ENCODE measurements around the gene SUMF2. TPM values are rescaled to one million over a fixed set of nuclear protein-coding genes. Genes with fewer than 3 reads are reported as not detected.
A peak's percentile ranks its signal among the peaks of the same experiment; 100 is the strongest.

SUMF2 gene
- total and polyA plus RNA-seq, 2 of the 4 experiments (the other 2 are of a cell fraction), result 86.2 to 97.3 TPM

DNA sequence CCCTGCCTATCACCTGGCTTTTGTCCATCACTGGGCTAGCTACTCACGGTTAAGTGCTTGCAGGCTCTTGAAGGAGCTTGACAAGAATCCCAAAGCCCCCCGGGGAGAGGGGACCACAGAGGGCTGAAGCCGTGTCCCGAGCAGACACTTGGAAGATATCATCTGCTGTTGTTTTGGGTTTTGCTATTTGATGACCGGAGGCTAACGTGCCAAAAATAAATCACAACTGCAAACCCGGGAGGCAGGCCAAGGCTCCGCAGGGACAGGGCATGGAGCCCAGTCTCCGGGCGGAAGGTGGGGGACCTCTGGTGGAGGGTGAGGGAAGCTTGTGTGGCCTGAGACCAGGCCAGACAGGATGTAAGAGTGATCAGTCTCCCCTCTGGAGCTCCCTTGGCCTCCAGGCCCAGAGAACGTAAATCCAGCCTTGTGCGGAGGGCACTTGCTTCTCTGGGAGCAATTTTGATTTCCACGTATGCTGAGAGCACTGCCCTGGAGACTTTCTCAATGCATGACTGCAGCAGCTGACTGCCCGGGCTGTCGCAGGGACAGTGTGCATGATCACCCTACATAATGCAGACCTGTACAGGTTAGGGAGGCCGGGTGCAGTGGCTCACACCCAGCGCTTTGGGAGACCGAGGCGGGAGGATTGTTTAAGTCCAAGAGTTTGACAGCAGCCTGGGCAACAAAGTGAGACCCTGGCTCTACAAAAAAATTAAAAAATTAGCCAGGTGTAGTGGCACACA, 28.9 kb downstream of the SUMF2 start, which contains the start of gene PHKG1:
Gene PHKG1 (minus strand): TSS at position 164 of the 743 bp plus-strand sequence. CDS start 4,011 bp downstream, outside the sequence.
- Histone ChIP-seq H4K5ac (ENCODE audit: low read depth, low read length) (no peak within 1 kb of the TSS), H3K36me3 (ENCODE audit: control insufficient read depth, insufficient read depth, low read length) (peaks cover 3% of the 10 kb centered on the region), H2BK20ac (ENCODE audit: low read depth, low read length) (no peak within 1 kb of the TSS), H3K9me1 (ENCODE audit: insufficient read depth, low read length) (no peaks in the 10 kb centered on the region; the same call in 1 of the 2 replicates), H3K4me2 (ENCODE audit: low read depth, low read length) (peak within 1 kb of the TSS; percentile 29), H2AK5ac (ENCODE audit: low read depth, low read length) (no peak within 1 kb of the TSS; the same call in 1 of the 2 replicates), H3K56ac (ENCODE audit: extremely low read depth, insufficient read depth, low read length) (no peak within 1 kb of the TSS), H2BK15ac (ENCODE audit: low read depth, low read length) (no peak within 1 kb of the TSS), H3K23ac (ENCODE audit: low read depth, low read length) (no peak within 1 kb of the TSS), H2BK120ac (ENCODE audit: low read depth, low read length) (no peak within 1 kb of the TSS), H3K9ac (ENCODE audit: low read depth, low read length) (peak within 1 kb of the TSS; percentile 27; the same call in 1 of the 2 replicates), H3K27ac (ENCODE audit: insufficient read depth, low read length) (peak within 1 kb of the TSS; percentile 15; the same call in 1 of the 2 replicates), H2BK5ac (ENCODE audit: low read depth, low read length, poor library complexity, severe bottlenecking) (no peak within 1 kb of the TSS), H3K4ac (ENCODE audit: low read depth, low read length) (no peak within 1 kb of the TSS), H3K4me1 (ENCODE audit: control insufficient read depth, insufficient read depth, low read length) (peaks cover 9% of the 10 kb centered on the region), H3K79me1 (ENCODE audit: low read depth in 1 of 2, low read length in 2 of 2) (0 out of 4 replicates have a peak, but pooled peaks cover 0 to 4% of the 10 kb centered on the region in 2 experiments), H3K9me3 (ENCODE audit: control insufficient read depth, insufficient read depth, low read length) (no peaks in the 10 kb centered on the region), H3K27me3 (ENCODE audit: control insufficient read depth, insufficient read depth, low read length) (no peaks in the 10 kb centered on the region), H3K18ac (ENCODE audit: low read depth, low read length) (no peak within 1 kb of the TSS), H2AK9ac (replicated peaks; ENCODE audit: low read depth, low read length, poor library complexity) (peak within 1 kb of the TSS; percentile 33), H3K14ac (replicated peaks; ENCODE audit: low read depth, low read length) (0 out of 2 replicates have a peak within 1 kb of the TSS, but pooled peaks have one; percentile 29), H4K20me1 (ENCODE audit: insufficient read depth, low read length) (peaks cover 7% of the 10 kb centered on the region; the same call in 1 of the 2 replicates), H4K91ac (ENCODE audit: insufficient read depth, low read depth, low read length) (no peak within 1 kb of the TSS), H2AFZ (replicated peaks; ENCODE audit: low read length, poor library complexity) (peak within 1 kb of the TSS; percentile 70), H3K4me3 (ENCODE audit: insufficient read depth, low read depth, low read length) (no peak within 1 kb of the TSS), H4K8ac (ENCODE audit: low read depth in 2 of 2, low read length in 2 of 2) (peak within 1 kb of the TSS in 1 of 2 experiments; percentile 36; a peak in 1 of 4 replicates)
- CTCF ChIA-PET, result interaction anchor here (1.0 to 2.1 kb wide), 3 partner anchors 9 to 14 kb away, joined by 3 to 6 read pairs (median 4); partner anchors contain the start of gene CHCHD2
- TF ChIP-seq MAFK (IDR thresholded peaks at IDR 0.05; ENCODE audit: low read depth, low read length) (no peak), MXI1 (IDR thresholded peaks at IDR 0.05; ENCODE audit: borderline replicate concordance, low read depth, low read length) (no peak), RCOR1 (IDR thresholded peaks at IDR 0.05; ENCODE audit: insufficient replicate concordance, low read length) (no peak), RFX5 (IDR thresholded peaks at IDR 0.05; ENCODE audit: low read depth, low read length) (no peak), RAD21 (IDR thresholded peaks at IDR 0.05; ENCODE audit: low read length) (peak; percentile 38), ELK1 (IDR thresholded peaks at IDR 0.05; ENCODE audit: borderline replicate concordance, low read depth, low read length) (no peak), MAZ (IDR thresholded peaks at IDR 0.05; ENCODE audit: borderline replicate concordance, low read depth, low read length) (no peak), BHLHE40 (IDR thresholded peaks at IDR 0.05; ENCODE audit: low read depth, low read length) (peak; percentile 66; the same call in 1 of the 2 replicates), CHD1 (IDR thresholded peaks at IDR 0.05; ENCODE audit: low read depth, low read length) (no peak)
- TF ChIP-seq, protein P1, sequence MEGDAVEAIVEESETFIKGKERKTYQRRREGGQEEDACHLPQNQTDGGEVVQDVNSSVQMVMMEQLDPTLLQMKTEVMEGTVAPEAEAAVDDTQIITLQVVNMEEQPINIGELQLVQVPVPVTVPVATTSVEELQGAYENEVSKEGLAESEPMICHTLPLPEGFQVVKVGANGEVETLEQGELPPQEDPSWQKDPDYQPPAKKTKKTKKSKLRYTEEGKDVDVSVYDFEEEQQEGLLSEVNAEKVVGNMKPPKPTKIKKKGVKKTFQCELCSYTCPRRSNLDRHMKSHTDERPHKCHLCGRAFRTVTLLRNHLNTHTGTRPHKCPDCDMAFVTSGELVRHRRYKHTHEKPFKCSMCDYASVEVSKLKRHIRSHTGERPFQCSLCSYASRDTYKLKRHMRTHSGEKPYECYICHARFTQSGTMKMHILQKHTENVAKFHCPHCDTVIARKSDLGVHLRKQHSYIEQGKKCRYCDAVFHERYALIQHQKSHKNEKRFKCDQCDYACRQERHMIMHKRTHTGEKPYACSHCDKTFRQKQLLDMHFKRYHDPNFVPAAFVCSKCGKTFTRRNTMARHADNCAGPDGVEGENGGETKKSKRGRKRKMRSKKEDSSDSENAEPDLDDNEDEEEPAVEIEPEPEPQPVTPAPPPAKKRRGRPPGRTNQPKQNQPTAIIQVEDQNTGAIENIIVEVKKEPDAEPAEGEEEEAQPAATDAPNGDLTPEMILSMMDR (conservative IDR thresholded peaks at IDR 0.05; ENCODE audit: low read depth, low read length), result peak; percentile 27
- BruUV-seq (replicated peaks), result no TSS peak
- dilution Hi-C loops (cut with HindIII; ENCODE audit: low sequenced_read_pairs, unreplicated experiment) (no loop called here), intact Hi-C loops (cut with micrococcal nuclease) (loop anchor here (1.0 kb wide), 2 partner anchors 88 to 452 kb away; no protein-coding TSS in a partner anchor), in situ Hi-C loops (cut with MboI; ENCODE audit: low sequenced_read_pairs) (loop anchor here (25.0 kb wide), 2 partner anchors 806 to 1331 kb away; partner anchors contain the start of gene SEC61G)
- DNase-seq (peak; percentile 81), ATAC-seq (ENCODE audit: low read depth) (peak; percentile 94)
- POLR2A ChIA-PET (ENCODE audit: unreplicated experiment), result no interaction called here
- WGBS, 2 experiments (ENCODE audit: extremely low coverage in 2 of 2, insufficient read length in 1 of 2), result no CpG with 5 or more reads among the region's 19 CpGs
